ENCODE results near the gene ZNF679.

The ZNF679 gene

GRCh38 chr7:64314566-64314965 is 86.3 kb downstream of the ZNF679 start:
- TF ChIP-seq, protein P1, sequence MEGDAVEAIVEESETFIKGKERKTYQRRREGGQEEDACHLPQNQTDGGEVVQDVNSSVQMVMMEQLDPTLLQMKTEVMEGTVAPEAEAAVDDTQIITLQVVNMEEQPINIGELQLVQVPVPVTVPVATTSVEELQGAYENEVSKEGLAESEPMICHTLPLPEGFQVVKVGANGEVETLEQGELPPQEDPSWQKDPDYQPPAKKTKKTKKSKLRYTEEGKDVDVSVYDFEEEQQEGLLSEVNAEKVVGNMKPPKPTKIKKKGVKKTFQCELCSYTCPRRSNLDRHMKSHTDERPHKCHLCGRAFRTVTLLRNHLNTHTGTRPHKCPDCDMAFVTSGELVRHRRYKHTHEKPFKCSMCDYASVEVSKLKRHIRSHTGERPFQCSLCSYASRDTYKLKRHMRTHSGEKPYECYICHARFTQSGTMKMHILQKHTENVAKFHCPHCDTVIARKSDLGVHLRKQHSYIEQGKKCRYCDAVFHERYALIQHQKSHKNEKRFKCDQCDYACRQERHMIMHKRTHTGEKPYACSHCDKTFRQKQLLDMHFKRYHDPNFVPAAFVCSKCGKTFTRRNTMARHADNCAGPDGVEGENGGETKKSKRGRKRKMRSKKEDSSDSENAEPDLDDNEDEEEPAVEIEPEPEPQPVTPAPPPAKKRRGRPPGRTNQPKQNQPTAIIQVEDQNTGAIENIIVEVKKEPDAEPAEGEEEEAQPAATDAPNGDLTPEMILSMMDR (IDR thresholded peaks at IDR 0.05) = no peak

All from LNCAP (cell line).